Activated naive CD8-positive, alpha-beta T cell treated with anti-CD3 and anti-CD28 coated beads, Interleukin-2, amount 10 ng/mL, durations not matched to agents 7 days and 5 days (primary cell): ENCODE measurements around the gene CEP55. TPM values are rescaled to one million over a fixed set of nuclear protein-coding genes. Genes with fewer than 3 reads are reported as not detected.
"Not testable (repeated sequence)": the region's sequence is repeated elsewhere in the genome, so short reads cannot be mapped to it uniquely, and the experiment has no call there.

Source experiments
- ATAC-seq: fragments of 150-1000 bp; cut with Tn5 transposase; one replicate; pipeline ENCODE4 v1.10.0; 2021; ENCODE audit warnings: low read depth, moderate library complexity
- POLR2A ChIA-PET: fragments of 350-600 bp; sonication (Branson Sonifier 250); formaldehyde crosslinking; loops from one replicate; lab custom pipeline; 2021; ENCODE audit warnings: antibody characterized with exemption; lab: Charles Lee
- DNase-seq: peaks from one replicate; pipeline ENCODE4 v3.0.0; 2021
- H3K27ac Mint-ChIP-seq: one replicate; pipeline ENCODE4 v1.8.0; 2022; ENCODE audit warnings: mild to moderate bottlenecking, mixed read lengths
- H3K27me3 Mint-ChIP-seq: one replicate; pipeline ENCODE4 v1.8.0; 2022; ENCODE audit warnings: mild to moderate bottlenecking, moderate library complexity, mixed read lengths
- H3K36me3 Mint-ChIP-seq: one replicate; pipeline ENCODE4 v1.8.0; 2021; ENCODE audit warnings: mild to moderate bottlenecking, mixed read lengths
- H3K4me1 Mint-ChIP-seq: one replicate; pipeline ENCODE4 v1.8.0; 2021; ENCODE audit warnings: mixed read lengths
- H3K4me3 Mint-ChIP-seq: one replicate; pipeline ENCODE4 v1.8.0; 2022; ENCODE audit warnings: mild to moderate bottlenecking, moderate library complexity, mixed read lengths
- H3K9me3 Mint-ChIP-seq: one replicate; pipeline ENCODE4 v1.8.0; 2021; ENCODE audit warnings: mixed read lengths
- total RNA-seq, 2 experiments: library from RNA; stranded (reverse); gene quantifications; one replicate each; pipeline ENCODE4 v1.2.3, GENCODE V29; 2021

CEP55 gene
- total RNA-seq, 2 experiments from 2014 or later, result 45.9 to 50.7 TPM

- Mint-ChIP-seq H3K4me3 (peak overlapping the region; percentile 7), H3K9me3 (no peaks in the 10 kb centered on the region), H3K27ac (peak overlapping the region; percentile 47), H3K36me3 (peaks cover 50% of the 10 kb centered on the region), H3K27me3 (no peaks in the 10 kb centered on the region), H3K4me1 (peaks cover 30% of the 10 kb centered on the region)
- ATAC-seq (no peak), DNase-seq (no peak)
- POLR2A ChIA-PET, result no interaction called here
Measured at GRCh38 chr10:93503075-93503474, 6.7 kb downstream of the CEP55 start.

GRCh38 chr10:93505075-93505474 lies 8.7 kb downstream of the CEP55 start:
- DNase-seq (no peak), ATAC-seq (no peak)
- Mint-ChIP-seq H3K4me1 (peaks cover 15% of the 10 kb centered on the region), H3K4me3 (no peak overlapping the region), H3K27ac (no peak overlapping the region), H3K27me3 (no peaks in the 10 kb centered on the region), H3K36me3 (peaks cover 44% of the 10 kb centered on the region), H3K9me3 (no peaks in the 10 kb centered on the region)
- POLR2A ChIA-PET, result interaction anchor here (0.7 kb wide), 1 partner anchor 210 kb away, joined by 4 read pairs; no protein-coding TSS in a partner anchor

DNA sequence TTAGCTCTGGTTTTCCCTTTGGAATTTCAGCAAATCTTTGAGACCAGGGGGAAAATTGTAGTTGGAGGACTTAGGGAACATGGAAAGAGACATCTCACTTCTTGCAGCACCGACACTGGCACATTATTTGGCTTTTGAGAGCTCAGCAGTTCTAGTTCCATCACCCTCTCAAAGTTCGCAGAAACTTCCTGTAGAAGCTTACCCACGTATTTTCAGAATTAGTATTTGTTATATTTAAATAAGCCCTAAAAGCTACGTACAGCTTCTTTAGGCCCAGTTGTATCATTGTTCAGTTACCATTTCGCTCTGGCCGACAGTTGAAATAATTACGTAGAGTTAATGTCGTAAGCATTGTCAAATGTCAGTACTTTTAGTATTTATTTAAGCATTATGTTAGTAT lies 13.4 kb downstream of the CEP55 start:
- no peaks in the 10 kb centered on the region for H3K9me3 Mint-ChIP-seq
- no peak overlapping the region for H3K4me3 Mint-ChIP-seq
- ATAC-seq (no peak), DNase-seq (no peak)
- H3K36me3 Mint-ChIP-seq, result peaks cover 34% of the 10 kb centered on the region
- H3K27ac Mint-ChIP-seq, result no peak overlapping the region
- H3K27me3 Mint-ChIP-seq, result no peaks in the 10 kb centered on the region
- POLR2A ChIA-PET, result interaction anchor here (0.6 to 2.0 kb wide), 2 partner anchors 13 to 29 kb away, joined by 9 to 17 read pairs; partner anchors contain the start of gene CEP55
- peaks cover 1% of the 10 kb centered on the region for H3K4me1 Mint-ChIP-seq

DNA sequence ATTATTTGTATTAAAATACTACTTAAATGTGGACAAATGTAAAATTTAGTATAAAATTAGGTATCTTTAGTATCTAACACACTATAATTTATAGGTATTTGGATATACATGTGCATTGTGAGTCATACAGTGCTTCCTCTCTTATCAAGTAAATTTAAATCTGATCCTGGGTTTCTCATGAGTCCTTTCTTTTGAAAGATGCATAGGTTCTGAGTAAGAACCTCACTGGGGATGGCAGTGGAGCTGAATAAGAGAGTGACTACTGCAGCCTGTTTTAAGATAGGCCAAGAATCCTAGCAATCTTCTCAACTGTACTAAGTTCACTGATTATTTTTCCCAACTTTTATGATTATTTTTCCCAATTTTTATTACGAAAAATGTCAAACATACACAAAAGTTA lies 16.2 kb downstream of the CEP55 start:
- H3K4me1 Mint-ChIP-seq, result no peaks in the 10 kb centered on the region

DNA sequence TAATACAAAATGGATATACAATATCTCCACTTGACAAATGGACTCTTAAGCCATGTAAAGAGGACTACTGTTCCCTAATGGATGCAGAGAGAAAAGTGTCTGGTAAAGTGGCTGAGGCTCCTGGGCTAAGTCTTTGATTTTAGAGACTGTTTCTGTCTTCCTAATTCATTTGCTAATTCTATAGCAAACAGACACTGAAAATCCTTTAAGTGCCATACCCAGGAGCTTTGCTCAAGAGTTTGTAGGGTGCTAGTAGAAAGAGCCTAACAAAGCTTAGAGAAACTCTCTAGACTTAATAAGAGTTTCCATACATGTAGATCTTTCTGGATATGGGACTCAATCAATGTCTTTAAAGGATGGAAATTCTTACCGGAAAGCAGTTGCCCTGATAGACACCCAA lies 16.7 kb downstream of the CEP55 start:
- POLR2A ChIA-PET, result interaction anchor here (0.8 to 1.0 kb wide), 2 partner anchors 18 to 134 kb away, joined by 3 read pairs; no protein-coding TSS in a partner anchor
- H3K4me1 Mint-ChIP-seq, result no peaks in the 10 kb centered on the region
- H3K4me3 Mint-ChIP-seq, result no peak overlapping the region
- H3K9me3 Mint-ChIP-seq, result no peaks in the 10 kb centered on the region
- H3K27ac Mint-ChIP-seq, result no peak overlapping the region
- peaks cover 39% of the 10 kb centered on the region for H3K36me3 Mint-ChIP-seq
- H3K27me3 Mint-ChIP-seq, result no peaks in the 10 kb centered on the region
- DNase-seq, result no peak
- no peak for ATAC-seq

More for the DNA sequence above, 16.2 kb downstream of the CEP55 start:
- POLR2A ChIA-PET, result interaction anchor here (1.0 kb wide), 1 partner anchor 17 kb away, joined by 3 read pairs; no protein-coding TSS in a partner anchor
- ATAC-seq (no peak), DNase-seq (no peak)
- H3K27me3 Mint-ChIP-seq, result no peaks in the 10 kb centered on the region
- H3K27ac Mint-ChIP-seq, result no peak overlapping the region
- H3K4me3 Mint-ChIP-seq, result no peak overlapping the region
- no peaks in the 10 kb centered on the region for H3K9me3 Mint-ChIP-seq
- peaks cover 40% of the 10 kb centered on the region for H3K36me3 Mint-ChIP-seq

- ATAC-seq, result no peak
- DNase-seq, result no peak
- POLR2A ChIA-PET, result no interaction called here
- Mint-ChIP-seq H3K4me3 (no peak overlapping the region), H3K27ac (no peak overlapping the region), H3K4me1 (no peaks in the 10 kb centered on the region), H3K36me3 (peaks cover 49% of the 10 kb centered on the region), H3K9me3 (no peaks in the 10 kb centered on the region), H3K27me3 (no peaks in the 10 kb centered on the region)
Measured at GRCh38 chr10:93514521-93514920, 18.1 kb downstream of the CEP55 start.

DNA sequence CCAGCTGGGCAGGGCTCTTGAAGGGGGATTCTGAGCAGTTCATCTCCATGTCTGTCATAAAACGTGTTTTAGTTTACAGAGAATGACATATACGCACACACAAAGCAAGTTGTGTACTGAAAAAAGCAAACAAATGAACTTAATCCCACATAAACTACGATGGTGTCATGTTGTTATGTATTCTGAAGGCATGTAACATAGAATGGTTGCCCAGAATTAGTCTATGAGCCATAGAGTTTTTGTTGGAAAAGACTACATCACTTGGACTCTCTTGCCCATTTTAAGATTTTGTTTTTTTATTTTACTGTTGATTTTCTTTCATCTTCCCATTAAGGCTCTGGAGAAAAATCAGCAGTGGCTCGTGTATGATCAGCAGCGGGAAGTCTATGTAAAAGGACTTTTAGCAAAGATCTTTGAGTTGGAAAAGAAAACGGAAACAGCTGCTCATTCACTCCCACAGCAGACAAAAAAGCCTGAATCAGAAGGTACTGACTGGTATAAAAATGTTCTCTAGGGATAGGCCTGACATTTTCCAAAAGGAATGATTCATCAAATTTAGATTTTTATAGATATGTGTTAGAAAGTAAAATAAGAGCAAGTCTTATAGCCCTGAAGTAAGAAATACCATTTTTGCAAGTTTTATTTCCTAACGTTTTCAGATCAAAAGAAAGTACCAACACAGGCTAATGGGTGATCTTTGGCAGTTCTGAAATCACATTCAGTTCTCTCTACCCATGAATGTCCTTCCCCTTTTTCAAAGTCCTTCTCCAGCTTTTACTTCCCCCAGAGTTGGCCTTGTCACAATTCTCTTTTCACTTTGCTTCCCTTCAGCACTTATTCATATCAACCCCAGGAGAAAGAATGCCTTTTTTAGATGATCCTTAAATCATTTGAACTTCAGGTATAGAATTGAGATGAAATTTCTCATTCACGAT lies 18.9 kb downstream of the CEP55 start:
- ATAC-seq (no peak), DNase-seq (no peak)
- Mint-ChIP-seq H3K4me3 (no peak overlapping the region), H3K36me3 (peaks cover 52% of the 10 kb centered on the region), H3K9me3 (no peaks in the 10 kb centered on the region), H3K27me3 (no peaks in the 10 kb centered on the region), H3K4me1 (no peaks in the 10 kb centered on the region), H3K27ac (no peak overlapping the region)
- POLR2A ChIA-PET, result no interaction called here

DNA sequence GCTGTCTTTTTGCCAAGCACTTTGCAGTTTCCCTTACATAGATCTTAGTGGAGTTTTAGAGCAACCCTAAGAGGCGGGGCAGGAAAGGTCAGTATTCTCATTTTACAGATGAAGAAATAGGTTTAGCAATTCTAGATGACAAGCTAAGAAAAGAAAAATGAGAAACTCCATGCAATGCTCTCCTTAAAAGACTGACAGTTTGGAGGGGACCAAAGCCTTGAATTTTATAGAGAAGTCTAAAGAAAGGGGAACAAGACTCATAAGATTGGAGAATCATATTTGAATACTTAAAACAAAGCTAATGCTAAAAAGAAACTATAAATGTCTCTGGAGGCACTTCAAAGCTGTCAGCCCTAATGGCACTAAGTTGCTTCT lies 19.6 kb downstream of the CEP55 start:
- POLR2A ChIA-PET, result no interaction called here
- ATAC-seq (no peak), DNase-seq (no peak)
- no peaks in the 10 kb centered on the region for H3K4me1 Mint-ChIP-seq
- no peaks in the 10 kb centered on the region for H3K9me3 Mint-ChIP-seq
- no peaks in the 10 kb centered on the region for H3K27me3 Mint-ChIP-seq
- peaks cover 53% of the 10 kb centered on the region for H3K36me3 Mint-ChIP-seq
- H3K27ac Mint-ChIP-seq, result no peak overlapping the region
- H3K4me3 Mint-ChIP-seq, result no peak overlapping the region

- H3K9me3 Mint-ChIP-seq, result peaks cover 7% of the 10 kb centered on the region
- no peak overlapping the region for H3K27ac Mint-ChIP-seq
- ATAC-seq (no peak), DNase-seq (no peak)
- POLR2A ChIA-PET, result no interaction called here
- no peaks in the 10 kb centered on the region for H3K27me3 Mint-ChIP-seq
- H3K4me1 Mint-ChIP-seq, result no peaks in the 10 kb centered on the region
- H3K36me3 Mint-ChIP-seq, result peaks cover 68% of the 10 kb centered on the region
- H3K4me3 Mint-ChIP-seq, result no peak overlapping the region
Measured at GRCh38 chr10:93518531-93518930, 22.1 kb downstream of the CEP55 start.

DNA sequence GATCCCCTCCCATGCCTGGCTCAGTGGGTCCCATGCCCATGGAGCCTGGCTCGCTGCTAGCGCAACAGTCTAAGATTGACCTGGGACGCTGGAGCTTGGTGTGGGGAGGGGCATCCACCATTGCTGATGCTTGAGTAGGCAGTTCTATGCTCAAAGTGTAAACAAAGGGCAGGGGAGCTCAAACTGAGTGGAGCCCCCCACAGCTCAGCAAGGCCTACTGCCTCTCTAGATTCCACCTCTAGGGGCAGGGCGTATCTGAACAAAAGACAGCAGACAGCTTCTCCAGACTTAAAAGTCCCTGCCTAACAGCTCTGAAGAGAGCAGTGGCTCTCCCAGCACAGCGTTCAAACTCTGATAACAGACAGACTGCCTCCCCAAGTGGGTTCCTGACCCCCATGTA lies 38.9 kb downstream of the CEP55 start:
- DNase-seq, result no peak
- POLR2A ChIA-PET, result no interaction called here
- ATAC-seq, result no peak
- H3K4me1 Mint-ChIP-seq, result no peaks in the 10 kb centered on the region
- no peak overlapping the region for H3K27ac Mint-ChIP-seq
- no peak overlapping the region for H3K4me3 Mint-ChIP-seq
- no peaks in the 10 kb centered on the region for H3K9me3 Mint-ChIP-seq
- H3K36me3 Mint-ChIP-seq, result no peaks in the 10 kb centered on the region
- peaks cover 22% of the 10 kb centered on the region for H3K27me3 Mint-ChIP-seq

DNA sequence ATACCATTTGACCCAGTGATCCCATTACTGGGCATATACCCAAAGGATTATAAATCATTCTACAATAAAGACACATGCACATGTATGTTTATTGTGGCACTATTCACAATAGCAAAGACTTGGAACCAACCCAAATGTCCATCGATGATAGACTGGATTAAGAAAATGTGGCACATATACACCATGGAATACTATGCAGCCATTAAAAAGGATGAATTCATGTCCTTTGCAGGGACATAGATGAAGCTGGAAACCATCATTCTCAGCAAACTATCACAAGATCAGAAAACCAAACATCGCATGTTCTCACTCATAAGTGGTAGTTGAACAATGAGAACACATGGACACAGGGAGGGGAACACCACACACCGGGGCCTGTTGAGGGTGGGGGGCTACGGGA lies 44.5 kb downstream of the CEP55 start:
- DNase-seq, H3K27ac Mint-ChIP-seq, H3K4me1 Mint-ChIP-seq, H3K36me3 Mint-ChIP-seq, H3K9me3 Mint-ChIP-seq, POLR2A ChIA-PET, ATAC-seq, H3K4me3 Mint-ChIP-seq: not testable (repeated sequence)
- peaks cover 19% of the 10 kb centered on the region for H3K27me3 Mint-ChIP-seq

GRCh38 chr10:93541402-93542357 lies 45.3 kb downstream of the CEP55 start:
- POLR2A ChIA-PET, result no interaction called here
- peaks cover 14% of the 10 kb centered on the region for H3K27me3 Mint-ChIP-seq
- no peak overlapping the region for H3K4me3 Mint-ChIP-seq
- H3K36me3 Mint-ChIP-seq, result no peaks in the 10 kb centered on the region
- DNase-seq (no peak), ATAC-seq (no peak)
- peaks cover 1% of the 10 kb centered on the region for H3K4me1 Mint-ChIP-seq
- no peak overlapping the region for H3K27ac Mint-ChIP-seq
- no peaks in the 10 kb centered on the region for H3K9me3 Mint-ChIP-seq

- Mint-ChIP-seq H3K4me3 (no peak overlapping the region), H3K27ac (no peak overlapping the region), H3K36me3 (no peaks in the 10 kb centered on the region), H3K4me1 (peaks cover 1% of the 10 kb centered on the region), H3K9me3 (no peaks in the 10 kb centered on the region), H3K27me3 (peaks cover 14% of the 10 kb centered on the region)
- ATAC-seq (no peak), DNase-seq (no peak)
- POLR2A ChIA-PET, result no interaction called here
Measured at GRCh38 chr10:93542358-93542791, 46.0 kb downstream of the CEP55 start.
